ENCODE results near the gene SMNDC1. TPM values are rescaled to one million over a fixed set of nuclear protein-coding genes. Genes with fewer than 3 reads are reported as not detected.

The SMNDC1 gene
- total RNA-seq, 2 experiments from 2014 or later, result 39.7 to 42.4 TPM

- Mint-ChIP-seq H3K27ac (no peak overlapping the region), H3K4me1 (ENCODE audit: low read depth) (peaks cover 21% of the 10 kb centered on the region), H3K9me3 (no peaks in the 10 kb centered on the region), H3K27me3 (peaks cover 14% of the 10 kb centered on the region), H3K36me3 (ENCODE audit: low read depth) (peaks cover 27% of the 10 kb centered on the region), H3K4me3 (no peak overlapping the region)
- DNase-seq (no peak), ATAC-seq (no peak)
- POLR2A ChIA-PET, result interaction anchor here (0.6 to 0.7 kb wide), 2 partner anchors 24 to 39 kb away, joined by 3 read pairs; no protein-coding TSS in a partner anchor
- CTCF ChIA-PET, result interaction anchor here (0.9 to 3.7 kb wide), 3 partner anchors 9 to 35 kb away, joined by 3 to 12 read pairs (median 5); no protein-coding TSS in a partner anchor
- no peak for TF ChIP-seq CTCF (IDR thresholded peaks at IDR 0.05)
- intact Hi-C loops (cut with micrococcal nuclease), result no loop called here
Observed at GRCh38 chr10:110244550-110244949, 60.2 kb downstream of the SMNDC1 start.

GRCh38 chr10:110242511-110242910 lies 62.2 kb downstream of the SMNDC1 start:
- H3K9me3 Mint-ChIP-seq, result peaks cover 3% of the 10 kb centered on the region
- no peak for TF ChIP-seq CTCF (IDR thresholded peaks at IDR 0.05)
- H3K27me3 Mint-ChIP-seq, result peaks cover 14% of the 10 kb centered on the region
- H3K4me1 Mint-ChIP-seq (ENCODE audit: low read depth), result peaks cover 18% of the 10 kb centered on the region
- H3K4me3 Mint-ChIP-seq, result no peak overlapping the region
- no peak for DNase-seq
- ChIA-PET POLR2A (no interaction called here), CTCF (interaction anchor here (0.7 to 3.7 kb wide), 4 partner anchors 10 to 37 kb away, joined by 3 to 12 read pairs (median 4); no protein-coding TSS in a partner anchor)
- intact Hi-C loops (cut with micrococcal nuclease), result no loop called here
- no peak for ATAC-seq
- peaks cover 36% of the 10 kb centered on the region for H3K36me3 Mint-ChIP-seq (ENCODE audit: low read depth)
- H3K27ac Mint-ChIP-seq, result no peak overlapping the region

GRCh38 chr10:110241841-110242240 lies 62.9 kb downstream of the SMNDC1 start:
- Mint-ChIP-seq H3K9me3 (peaks cover 3% of the 10 kb centered on the region), H3K4me1 (ENCODE audit: low read depth) (peaks cover 18% of the 10 kb centered on the region), H3K27ac (no peak overlapping the region), H3K4me3 (no peak overlapping the region), H3K36me3 (ENCODE audit: low read depth) (peaks cover 33% of the 10 kb centered on the region), H3K27me3 (peaks cover 11% of the 10 kb centered on the region)
- DNase-seq (no peak), ATAC-seq (peak; percentile 17)
- POLR2A ChIA-PET, result no interaction called here
- intact Hi-C loops (cut with micrococcal nuclease), result no loop called here
- TF ChIP-seq CTCF (IDR thresholded peaks at IDR 0.05), result no peak
- CTCF ChIA-PET, result interaction anchor here (0.7 to 1.6 kb wide), 6 partner anchors 10 to 104 kb away, joined by 3 to 5 read pairs (median 3); no protein-coding TSS in a partner anchor

GRCh38 chr10:110241407-110241806 lies 63.3 kb downstream of the SMNDC1 start:
- H3K9me3 Mint-ChIP-seq, result peaks cover 3% of the 10 kb centered on the region
- DNase-seq, result no peak
- CTCF ChIA-PET, result interaction anchor here (1.0 to 1.6 kb wide), 5 partner anchors 11 to 104 kb away, joined by 3 to 5 read pairs (median 3); no protein-coding TSS in a partner anchor
- intact Hi-C loops (cut with micrococcal nuclease), result no loop called here
- H3K4me3 Mint-ChIP-seq, result peak overlapping the region; percentile 4
- H3K27ac Mint-ChIP-seq, result no peak overlapping the region
- H3K27me3 Mint-ChIP-seq, result peaks cover 7% of the 10 kb centered on the region
- no peak for TF ChIP-seq CTCF (IDR thresholded peaks at IDR 0.05)
- peak; percentile 45 for ATAC-seq
- peaks cover 29% of the 10 kb centered on the region for H3K36me3 Mint-ChIP-seq (ENCODE audit: low read depth)
- POLR2A ChIA-PET, result no interaction called here
- H3K4me1 Mint-ChIP-seq (ENCODE audit: low read depth), result peaks cover 18% of the 10 kb centered on the region

Other genes with a start within 250 kb of the SMNDC1 start
- gene MXI1, start 97.3 kb downstream of the SMNDC1 start, total RNA-seq, result 10 to 100 TPM; 47.9 to 48.2 TPM
- gene DUSP5, start 193.0 kb upstream of the SMNDC1 start, total RNA-seq, result 10 to 100 TPM; 49.4 to 50.8 TPM

Measured in activated CD8-positive, alpha-beta T cell treated with anti-CD3 and anti-CD28 coated beads for 36 hours (primary cell).